GM12892 (cell line): ENCODE results near the gene NDC80.
"Not testable (repeated sequence)": the region's sequence is repeated elsewhere in the genome, so short reads cannot be mapped to it uniquely, and the experiment has no call there.

ENCODE experiments used
- DNase-seq: peaks from one replicate; pipeline ENCODE4 v3.0.0; 2011; ENCODE audit not compliant: insufficient read length
- FAIRE-seq: peaks from 2 replicates; lab custom pipeline; 2011; peaks lifted over from hg19 to GRCh38; lab: Jason Lieb, UNC
- POLR2A ChIP-seq: IDR thresholded peaks from 2 replicates; pipeline ENCODE4 v1.6.1; 2011; ENCODE audit warnings: low read depth, low read length, control low read depth
- POLR2AphosphoS5 ChIP-seq: IDR thresholded peaks from 2 replicates; pipeline ENCODE4 v1.6.1; 2011; ENCODE audit warnings: low read depth, low read length, control low read depth
- TAF1 ChIP-seq: IDR thresholded peaks from 2 replicates; pipeline ENCODE4 v1.6.1; 2011; ENCODE audit warnings: low read depth, mild to moderate bottlenecking, control low read depth, low read length, borderline replicate concordance

The NDC80 gene

DNA sequence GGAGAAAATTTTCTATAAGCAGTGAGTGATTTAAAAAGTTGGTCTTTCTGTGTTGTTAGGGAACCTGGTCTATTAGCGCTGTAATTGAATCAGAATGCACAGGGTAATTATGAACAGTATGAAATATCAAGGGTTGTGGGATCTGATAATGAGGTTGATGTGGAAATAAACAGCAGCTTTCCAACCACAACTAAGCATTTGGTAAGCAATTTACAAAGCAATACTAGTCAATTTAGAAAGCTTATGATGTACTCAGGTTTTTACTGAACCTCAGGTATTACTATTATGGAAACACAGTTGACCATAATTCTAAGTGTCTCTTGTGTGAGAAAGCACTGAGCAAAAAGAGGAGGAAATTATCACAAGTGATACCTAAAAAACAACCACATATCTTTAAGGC, 73.2 kb downstream of the NDC80 start:
- no peak for TF ChIP-seq POLR2AphosphoS5
- TF ChIP-seq TAF1, result no peak
- no peak for TF ChIP-seq POLR2A
- DNase-seq (no peak), FAIRE-seq (no peak)

DNA sequence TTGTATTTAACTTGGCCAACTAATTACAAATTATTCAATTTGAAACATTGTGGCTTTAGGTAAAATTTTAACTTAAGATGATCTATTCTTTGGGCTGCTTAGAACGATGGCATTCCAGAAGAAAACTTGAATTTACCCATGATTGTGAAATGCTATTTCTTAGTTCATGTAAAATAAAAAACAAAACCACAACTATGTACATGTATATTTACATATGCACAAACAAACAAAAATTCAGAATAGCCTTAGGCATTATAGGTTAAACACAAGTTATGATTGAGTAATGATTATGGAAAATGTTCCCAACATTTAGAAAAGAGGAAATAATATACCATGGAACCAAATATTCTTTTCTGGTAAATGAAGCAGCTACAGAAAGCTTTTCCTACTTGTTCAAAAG, 80.6 kb downstream of the NDC80 start:
- FAIRE-seq (no peak), DNase-seq (no peak)
- TF ChIP-seq POLR2A (no peak), POLR2AphosphoS5 (no peak), TAF1 (no peak)

DNA sequence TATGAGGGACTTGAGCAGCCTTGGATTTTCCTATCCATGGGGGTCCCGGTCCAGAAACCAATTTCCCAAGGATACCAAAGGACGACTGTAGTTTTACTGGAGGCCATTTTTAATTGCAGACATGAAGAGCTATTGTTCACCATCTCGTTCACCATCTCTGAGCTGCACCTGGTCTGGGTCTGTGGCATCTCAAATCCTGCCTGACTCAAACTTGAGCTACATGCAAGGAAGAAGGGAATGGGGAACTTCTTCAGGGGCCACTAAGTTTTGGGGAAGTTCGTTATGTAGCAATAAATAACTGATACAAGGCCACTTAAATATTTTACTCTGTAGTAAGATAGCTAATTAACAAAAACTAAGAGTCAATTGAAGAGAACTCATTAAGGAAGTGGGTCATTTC, 82.1 kb downstream of the NDC80 start:
- DNase-seq (no peak), FAIRE-seq (no peak)
- TF ChIP-seq POLR2AphosphoS5, result no peak

DNA sequence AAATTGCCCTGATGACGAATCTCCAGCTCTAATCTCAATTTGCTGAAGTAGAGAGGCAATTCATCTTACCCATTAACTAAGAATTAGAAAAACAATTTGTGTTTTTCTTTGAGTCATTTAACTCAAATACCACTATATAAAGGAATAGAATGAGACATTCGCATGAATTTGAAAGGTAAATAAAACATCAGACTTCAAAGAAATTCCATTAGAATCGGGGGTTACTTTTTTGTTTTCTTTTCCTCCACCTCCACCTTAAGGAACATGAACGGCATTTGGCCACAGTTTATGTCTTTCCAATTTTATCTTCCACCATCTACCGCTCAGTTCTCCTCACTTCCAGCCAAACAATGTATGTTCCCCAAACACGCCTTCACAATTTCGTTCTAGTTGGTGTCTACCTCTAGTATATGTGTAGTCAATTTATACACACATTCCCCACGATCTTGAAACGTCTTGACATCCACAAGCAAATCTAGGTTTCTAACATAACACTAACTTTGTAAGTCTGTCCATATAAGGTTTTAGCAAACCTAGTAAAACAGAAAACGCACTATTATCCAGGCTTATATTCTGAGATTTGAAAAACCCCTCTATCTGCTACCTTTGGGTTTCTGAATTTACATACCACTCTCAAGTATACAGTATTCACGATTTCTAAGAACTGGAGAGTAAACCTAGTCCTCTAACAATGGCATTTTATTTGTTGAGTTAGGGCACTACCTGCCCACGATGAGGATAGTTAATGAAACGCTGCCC, 83.0 kb downstream of the NDC80 start:
- TF ChIP-seq POLR2AphosphoS5 (no peak), POLR2A (no peak), TAF1 (no peak)
- FAIRE-seq, result no peak
- no peak for DNase-seq

DNA sequence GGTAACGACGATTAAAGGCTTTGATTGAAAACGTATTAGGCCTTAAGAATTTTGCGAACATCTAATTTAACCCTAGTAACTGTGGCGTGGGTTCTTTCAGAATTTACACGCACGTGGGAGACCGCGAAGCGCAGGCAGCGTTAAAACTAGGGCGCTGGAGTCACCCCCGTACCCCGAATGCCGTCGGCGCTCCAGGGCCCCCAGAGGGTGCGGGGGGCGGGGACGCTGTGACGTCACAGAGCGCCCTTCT, 83.5 kb downstream of the NDC80 start:
- TF ChIP-seq TAF1 (no peak), POLR2A (no peak), POLR2AphosphoS5 (no peak)
- DNase-seq (peak; percentile 31), FAIRE-seq (no peak)

DNA sequence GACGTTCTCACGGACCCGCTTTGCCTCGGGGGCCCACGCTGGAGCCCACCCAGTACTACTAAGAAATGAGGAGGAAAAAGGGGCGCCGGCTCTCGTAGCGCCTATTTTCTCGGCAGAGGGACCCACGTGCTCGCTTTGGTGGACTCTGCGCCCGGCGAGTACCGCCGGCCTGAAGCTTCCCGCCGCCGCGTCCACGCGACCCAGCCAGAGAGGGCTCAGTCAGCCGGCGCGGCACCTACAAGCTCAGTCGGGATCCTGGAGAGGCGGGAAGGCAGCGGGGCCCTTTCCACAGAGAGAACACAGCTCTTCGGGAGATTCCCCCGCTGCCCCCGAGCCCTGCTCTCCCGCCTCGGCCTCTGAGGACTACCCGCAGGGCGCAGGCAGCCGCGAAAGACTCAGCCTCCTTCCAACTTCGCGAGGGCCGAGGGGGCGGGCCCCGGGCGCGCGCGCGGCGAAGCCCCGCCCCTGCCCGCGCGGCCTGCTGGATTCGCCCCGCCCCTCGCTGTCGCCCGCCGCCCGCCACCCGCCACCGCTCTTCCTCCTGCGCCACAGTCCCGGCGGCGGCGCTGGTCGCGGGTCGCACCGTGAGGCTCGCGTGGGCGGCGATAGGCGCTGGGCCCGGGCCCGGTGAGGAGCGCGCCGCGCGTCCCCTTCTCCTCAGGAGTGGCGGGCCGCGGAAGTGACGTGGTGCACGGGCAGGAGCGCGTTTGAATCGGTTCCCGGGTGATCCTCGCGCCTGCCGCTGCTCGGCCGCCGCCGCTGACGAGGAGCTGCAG, 84.0 kb downstream of the NDC80 start, which contains the start of gene SMCHD1:
SMCHD1 (plus strand) TSS at position 549 of the 776 bp plus-strand sequence. CDS start 350 bp downstream, outside the sequence.
- FAIRE-seq (peak; percentile 96), DNase-seq (peak; percentile 64)
- peak; percentile 89; the same call in 1 of the 2 replicates for TF ChIP-seq TAF1
- peak; percentile 96 for TF ChIP-seq POLR2A
- TF ChIP-seq POLR2AphosphoS5, result peak; percentile 91

DNA sequence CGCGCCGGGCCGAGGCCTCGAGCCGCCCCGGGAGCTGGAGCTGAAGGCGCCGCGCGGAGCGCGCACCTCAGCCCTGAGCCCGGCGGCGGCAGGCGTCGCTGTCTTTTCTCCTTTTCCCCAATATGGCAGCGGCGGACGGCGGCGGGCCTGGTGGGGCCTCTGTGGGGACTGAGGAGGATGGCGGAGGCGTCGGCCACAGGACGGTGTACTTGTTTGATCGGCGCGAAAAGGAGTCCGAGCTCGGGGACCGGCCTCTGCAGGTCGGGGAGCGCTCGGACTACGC, 84.5 kb downstream of the NDC80 start:
- TF ChIP-seq POLR2AphosphoS5 (no peak; the same call in 1 of the 2 replicates), POLR2A (no peak), TAF1 (no peak)
- peak; percentile 29 for DNase-seq
- peak; percentile 14 for FAIRE-seq

DNA sequence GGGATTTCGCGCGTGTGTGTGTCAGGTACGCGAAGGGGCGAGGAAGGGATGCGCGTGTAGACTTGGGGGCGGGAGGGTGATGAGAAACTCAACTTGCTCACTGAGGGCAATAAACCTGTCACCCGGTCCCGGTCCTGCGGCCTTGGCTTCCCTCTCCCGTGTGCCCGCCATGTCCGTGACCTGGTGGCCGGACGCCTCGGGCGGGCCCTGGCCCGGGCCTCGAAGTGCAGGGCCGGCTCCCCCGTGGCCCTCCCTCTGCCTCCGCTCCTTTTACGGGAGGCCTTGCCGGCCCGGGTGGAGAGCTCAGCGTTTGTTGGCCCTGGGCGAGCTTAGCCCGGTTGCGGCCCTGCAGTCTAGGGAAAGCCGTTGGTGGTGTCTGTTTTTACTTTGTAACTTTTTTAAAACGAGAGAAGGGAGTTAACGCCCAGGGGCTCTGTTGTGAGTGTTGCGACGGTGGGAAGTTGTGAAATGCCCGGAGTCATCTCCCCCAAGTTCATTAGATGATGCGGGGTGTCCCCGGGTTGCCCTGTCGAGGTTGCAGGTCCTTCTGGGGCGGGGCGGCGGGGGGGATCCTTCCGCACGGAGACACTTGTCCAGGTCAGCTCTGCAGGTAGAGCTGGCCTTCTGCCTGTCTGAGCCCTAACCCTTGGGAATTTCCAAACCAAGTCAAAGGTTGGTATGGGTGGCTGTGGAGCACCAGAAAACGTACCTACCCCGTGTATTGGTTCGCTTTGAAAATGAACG, 85.1 kb downstream of the NDC80 start:
- TF ChIP-seq POLR2AphosphoS5 (no peak), POLR2A (no peak), TAF1 (no peak)
- no peak for DNase-seq
- FAIRE-seq, result peak; percentile 54

DNA sequence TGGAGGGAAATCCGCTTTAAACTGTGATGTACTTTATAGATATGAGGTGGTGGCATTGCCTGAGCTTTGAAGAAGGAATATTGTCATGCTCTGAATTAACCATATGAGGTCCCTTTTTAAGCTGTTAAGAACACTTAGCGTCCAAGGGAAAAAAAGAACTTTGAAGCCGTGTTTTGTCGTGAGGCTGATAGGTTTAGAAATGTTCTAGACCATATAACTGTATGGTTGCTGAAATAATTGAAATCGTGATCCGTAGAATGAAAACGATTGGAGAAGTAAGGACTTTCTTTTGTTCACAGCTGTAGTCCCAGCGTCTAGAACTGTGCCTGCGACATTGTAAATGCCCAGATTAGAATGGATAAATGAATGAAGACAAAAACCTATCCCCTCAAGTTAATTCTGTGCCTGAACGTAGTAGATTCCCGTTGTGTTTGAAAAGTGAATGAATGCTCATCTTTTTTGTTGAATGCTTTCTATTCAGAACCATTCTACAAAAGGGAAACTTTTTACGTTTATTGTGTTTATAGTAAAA, 85.7 kb downstream of the NDC80 start:
- TF ChIP-seq POLR2A, result no peak
- no peak for TF ChIP-seq POLR2AphosphoS5
- TF ChIP-seq TAF1, result no peak
- DNase-seq (no peak), FAIRE-seq (peak; percentile 56)

DNA sequence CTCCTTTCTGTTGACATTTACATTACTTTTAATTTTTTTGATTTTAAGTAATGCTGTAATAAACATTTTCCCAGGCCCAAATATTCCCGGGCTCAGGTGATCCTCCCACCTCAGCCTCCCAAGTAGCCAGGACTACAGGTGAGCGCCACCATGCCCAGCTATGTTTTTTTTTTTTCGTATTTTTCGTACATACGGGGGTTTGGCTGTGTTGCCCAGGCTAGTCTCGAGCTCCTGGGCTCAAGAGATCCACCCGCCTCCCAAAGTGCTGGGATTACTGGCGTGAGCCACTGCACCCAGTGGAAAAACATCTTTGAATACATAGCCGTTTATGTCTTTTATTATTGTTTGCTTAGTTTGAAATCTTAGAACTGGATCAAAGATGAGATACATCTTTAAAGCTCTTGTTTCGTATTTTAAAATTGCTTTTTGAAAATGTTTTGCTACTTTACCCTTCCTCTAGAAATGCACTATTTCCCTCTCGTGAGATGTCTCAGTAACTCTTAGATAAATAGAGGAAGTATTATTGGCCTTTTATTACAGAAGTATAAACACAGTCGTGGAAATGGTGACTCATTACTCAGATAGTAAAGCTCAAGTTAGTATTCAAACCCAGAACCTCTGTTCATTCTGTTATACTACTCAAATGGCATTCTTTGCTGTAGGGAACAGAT, 86.6 kb downstream of the NDC80 start:
- no peak for TF ChIP-seq POLR2AphosphoS5
- TF ChIP-seq POLR2A, result no peak
- TF ChIP-seq TAF1, result no peak
- no peak for FAIRE-seq
- no peak for DNase-seq

DNA sequence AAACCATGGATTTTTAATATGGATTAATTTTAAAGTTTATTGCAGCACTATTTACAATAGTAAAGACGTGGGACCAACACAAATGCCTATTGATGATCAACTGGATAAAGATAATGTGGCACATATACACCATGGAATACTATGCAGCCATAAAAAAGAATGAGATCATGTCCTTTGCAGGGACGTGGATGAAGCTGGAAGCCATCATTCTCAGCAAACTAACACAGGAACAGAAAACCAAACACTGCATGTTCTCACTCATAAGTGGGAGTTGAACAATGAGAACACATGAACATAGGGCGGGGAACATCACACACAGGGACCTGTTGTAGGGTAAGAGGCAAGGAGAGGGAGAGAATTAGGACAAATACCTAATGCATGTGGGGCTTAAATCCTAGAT, 89.5 kb downstream of the NDC80 start:
- FAIRE-seq, DNase-seq: not testable (repeated sequence)

DNA sequence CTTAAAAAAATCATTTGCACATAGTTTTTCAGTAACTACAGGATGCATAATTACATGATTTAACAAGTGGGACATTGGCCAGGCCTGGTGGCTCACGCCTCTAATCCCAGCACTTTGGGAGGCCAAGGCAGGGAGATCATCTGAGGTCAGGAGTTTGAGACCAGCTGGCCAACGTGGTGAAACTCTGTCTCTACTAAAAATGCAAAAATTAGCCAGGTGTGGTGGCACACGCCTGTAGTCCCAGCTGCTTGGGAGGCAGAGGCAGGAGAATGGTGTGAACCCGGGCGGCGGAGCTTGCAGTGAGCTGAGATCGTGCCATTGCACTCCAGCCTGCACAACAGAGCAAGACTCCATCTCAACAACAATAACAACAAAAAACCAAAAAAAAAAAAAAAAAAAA, 90.9 kb downstream of the NDC80 start:
- not testable (repeated sequence) for DNase-seq, FAIRE-seq

DNA sequence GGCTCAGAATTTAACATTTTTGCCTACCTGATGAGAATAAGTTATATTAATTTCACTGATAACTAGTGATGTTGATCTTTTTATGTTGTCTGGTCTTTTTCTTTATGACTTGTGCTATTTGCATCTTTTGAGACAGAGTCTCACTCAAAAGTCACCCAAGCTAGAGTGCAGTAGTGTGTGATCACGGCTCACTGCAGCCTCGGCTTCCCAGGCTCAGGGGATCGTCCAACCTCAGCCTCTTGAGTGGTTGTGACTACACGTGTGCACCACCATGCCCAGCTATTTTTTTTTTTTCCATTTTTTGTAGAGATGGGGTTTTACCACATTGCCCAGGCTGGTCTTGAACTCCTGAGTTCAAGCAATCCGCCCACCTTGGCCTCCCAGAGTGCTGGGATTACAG, 91.6 kb downstream of the NDC80 start:
- FAIRE-seq (no peak), DNase-seq (no peak)
- TF ChIP-seq POLR2A, result no peak
- TF ChIP-seq TAF1, result no peak
- no peak for TF ChIP-seq POLR2AphosphoS5
